CD4-positive, alpha-beta T cell (primary cell): ENCODE data around the gene TDRD15. TPM values are rescaled to one million over a fixed set of nuclear protein-coding genes. Genes with fewer than 3 reads are reported as not detected.
"Not testable (repeated sequence)": the region's sequence is repeated elsewhere in the genome, so short reads cannot be mapped to it uniquely, and the experiment has no call there.

Experiments used
- ATAC-seq: fragments of 200-7000 bp; cut with Tn5 transposase; one replicate; pipeline ENCODE4 v1.10.0; 2022; ENCODE audit warnings: mild to moderate bottlenecking; ENCODE audit not compliant: poor library complexity
- CTCF ChIA-PET: fragments of 350-600 bp; sonication (Branson Sonifier 250); formaldehyde crosslinking; loops from one replicate; lab custom pipeline; 2021; ENCODE audit warnings: antibody characterized with exemption, inconsistent platforms; lab: Charles Lee
- POLR2A ChIA-PET: fragments of 350-600 bp; sonication (Branson Sonifier 250); formaldehyde crosslinking; loops from one replicate; lab custom pipeline; 2021; ENCODE audit warnings: antibody characterized with exemption, inconsistent platforms; lab: Charles Lee
- DNase-seq, 14 experiments: peaks; one replicate each; pipeline ENCODE4 v3.0.0-alpha.2; 2013 to 2020; ENCODE audit warnings: mixed read lengths in 2 of 14
- H3K27ac ChIP-seq, 2 donors: one replicate each; pipeline versions ENCODE4 v1.5.1 to v1.7.0; 2013; ENCODE audit warnings: low read length in 2 of 2, low read depth in 1 of 2, mild to moderate bottlenecking in 1 of 2
- H3K27me3 ChIP-seq, 2 experiments: 1 replicate in 1 of 2; 2 replicates in 1 of 2; pipeline versions ENCODE4 v1.6.1 to v1.7.0; 2013; ENCODE audit warnings: low read length in 2 of 2, control low read depth in 1 of 2, mild to moderate bottlenecking in 1 of 2, moderate library complexity in 1 of 2; ENCODE audit not compliant: insufficient read depth in 2 of 2, control insufficient read depth in 1 of 2
- H3K36me3 ChIP-seq: one replicate; pipeline ENCODE4 v1.6.1; 2013; ENCODE audit warnings: low read length, control low read depth; ENCODE audit not compliant: insufficient read depth
- H3K4me1 ChIP-seq: one replicate; pipeline ENCODE4 v1.6.1; 2013; ENCODE audit warnings: low read length, control low read depth; ENCODE audit not compliant: insufficient read depth
- H3K4me3 ChIP-seq: one replicate; pipeline ENCODE4 v1.5.1; 2013; ENCODE audit warnings: mild to moderate bottlenecking, low read length, moderate library complexity
- H3K9me3 ChIP-seq, 2 experiments: 1 replicate in 1 of 2; 2 replicates in 1 of 2; pipeline versions ENCODE4 v1.6.1 to v1.7.0; 2013; ENCODE audit warnings: low read length in 2 of 2, mild to moderate bottlenecking in 2 of 2, control low read depth in 1 of 2, moderate library complexity in 1 of 2; ENCODE audit not compliant: control insufficient read depth in 1 of 2, insufficient read depth in 1 of 2
- H3K27ac Mint-ChIP-seq: one replicate; pipeline ENCODE4 v1.8.0; 2020; ENCODE audit warnings: mixed read lengths
- H3K27me3 Mint-ChIP-seq: one replicate; pipeline ENCODE4 v1.8.0; 2021; ENCODE audit warnings: mixed read lengths
- H3K36me3 Mint-ChIP-seq: one replicate; pipeline ENCODE4 v1.8.0; 2021; ENCODE audit warnings: low read depth, mixed read lengths
- H3K4me1 Mint-ChIP-seq: one replicate; pipeline ENCODE4 v1.8.0; 2021; ENCODE audit warnings: low read depth, mixed read lengths
- H3K4me3 Mint-ChIP-seq: one replicate; pipeline ENCODE4 v1.8.0; 2020; ENCODE audit warnings: mild to moderate bottlenecking, mixed read lengths
- H3K9me3 Mint-ChIP-seq: one replicate; pipeline ENCODE4 v1.8.0; 2020; ENCODE audit warnings: mixed read lengths
- CTCF ChIP-seq: fragments of 200-600 bp; IDR thresholded peaks from one replicate; pipeline ENCODE4 v1.8.0; 2022; ENCODE audit warnings: antibody characterized with exemption, mild to moderate bottlenecking
- intact Hi-C, 2 experiments: fragments of 100-400 bp; cut with DNase I in 1 of 2; cut with micrococcal nuclease in 1 of 2; formaldehyde crosslinking; loops; one replicate each; pipeline versions ENCODE4 v1.15.1 to v1.9.0; 2023 to 2025; cut with DNase I, micrococcal nuclease
- total RNA-seq, 174 experiments: library from RNA in 2 of 174; stranded (reverse) in 2 of 174; gene quantifications; one replicate each; pipeline ENCODE4 v1.2.3 and lab custom pipeline; 2021 to 2026

The TDRD15 gene
- total RNA-seq, 2 experiments from 2014 or later = not detected

- no peaks in the 10 kb centered on the region for H3K4me1 ChIP-seq
- Mint-ChIP-seq H3K27ac (no peak overlapping the region), H3K36me3 (no peaks in the 10 kb centered on the region), H3K4me3 (no peak overlapping the region), H3K9me3 (peaks cover 2% of the 10 kb centered on the region), H3K27me3 (peaks cover 9% of the 10 kb centered on the region), H3K4me1 (no peaks in the 10 kb centered on the region)
- no peak for TF ChIP-seq CTCF
- peaks cover 0 to 4% of the 10 kb centered on the region in 2 experiments for H3K27me3 ChIP-seq
- POLR2A ChIA-PET = no interaction called here
- no peak for DNase-seq
- no peak overlapping the region for H3K4me3 ChIP-seq
- CTCF ChIA-PET = no interaction called here
- H3K9me3 ChIP-seq = no peaks in the 10 kb centered on the region
- H3K27ac ChIP-seq = no peak overlapping the region
- H3K36me3 ChIP-seq = no peaks in the 10 kb centered on the region
- intact Hi-C loops = no loop called here
- ATAC-seq = no peak
These were observed 25.5 kb upstream of the TDRD15 start for GRCh38 chr2:21098294-21098693.

- H3K27me3 Mint-ChIP-seq = peaks cover 9% of the 10 kb centered on the region
- H3K4me3 Mint-ChIP-seq = no peak overlapping the region
- Histone ChIP-seq H3K4me3 (no peak overlapping the region), H3K36me3 (no peaks in the 10 kb centered on the region), H3K4me1 (no peaks in the 10 kb centered on the region), H3K9me3 (no peaks in the 10 kb centered on the region), H3K27ac (no peak overlapping the region), H3K27me3 (peaks cover 0 to 4% of the 10 kb centered on the region in 2 experiments)
- no peaks in the 10 kb centered on the region for H3K4me1 Mint-ChIP-seq
- ChIA-PET POLR2A (no interaction called here), CTCF (no interaction called here)
- DNase-seq (no peak), ATAC-seq (no peak)
- intact Hi-C loops = no loop called here
- H3K27ac Mint-ChIP-seq = no peak overlapping the region
- TF ChIP-seq CTCF = no peak
- H3K9me3 Mint-ChIP-seq = peaks cover 2% of the 10 kb centered on the region
- no peaks in the 10 kb centered on the region for H3K36me3 Mint-ChIP-seq
These were observed 24.4 kb upstream of the TDRD15 start for GRCh38 chr2:21099281-21099907.

- H3K4me3 ChIP-seq, H3K9me3 ChIP-seq, H3K36me3 Mint-ChIP-seq, CTCF ChIA-PET, H3K9me3 Mint-ChIP-seq, H3K4me3 Mint-ChIP-seq, H3K27me3 Mint-ChIP-seq, H3K4me1 ChIP-seq, H3K4me1 Mint-ChIP-seq, H3K27ac ChIP-seq, H3K27ac Mint-ChIP-seq, POLR2A ChIA-PET, intact Hi-C loops, H3K36me3 ChIP-seq, H3K27me3 ChIP-seq, DNase-seq, ATAC-seq: not testable (repeated sequence)
These were observed 22.1 kb upstream of the TDRD15 start for GRCh38 chr2:21101514-21102155.
